Pulmonary artery endothelial cell (primary cell): Measurements from ENCODE around the gene PRKAG1. TPM values are rescaled to one million over a fixed set of nuclear protein-coding genes. Genes with fewer than 3 reads are reported as not detected.
"Not testable (repeated sequence)": the region's sequence is repeated elsewhere in the genome, so short reads cannot be mapped to it uniquely, and the experiment has no call there.

ENCODE experiments used
- DNase-seq: peaks from one replicate; pipeline ENCODE4 v3.0.0-alpha.2; 2011; ENCODE audit warnings: low read depth, low spot score
- total RNA-seq: library from RNA; depleted of rRNA; stranded (reverse); fragments of >200 nt; gene quantifications from 2 replicates; pipeline ENCODE4 v1.2.3, GENCODE V29; 2014

The PRKAG1 gene
- 41.2 and 64.7 TPM in 2 replicates for total RNA-seq

DNA sequence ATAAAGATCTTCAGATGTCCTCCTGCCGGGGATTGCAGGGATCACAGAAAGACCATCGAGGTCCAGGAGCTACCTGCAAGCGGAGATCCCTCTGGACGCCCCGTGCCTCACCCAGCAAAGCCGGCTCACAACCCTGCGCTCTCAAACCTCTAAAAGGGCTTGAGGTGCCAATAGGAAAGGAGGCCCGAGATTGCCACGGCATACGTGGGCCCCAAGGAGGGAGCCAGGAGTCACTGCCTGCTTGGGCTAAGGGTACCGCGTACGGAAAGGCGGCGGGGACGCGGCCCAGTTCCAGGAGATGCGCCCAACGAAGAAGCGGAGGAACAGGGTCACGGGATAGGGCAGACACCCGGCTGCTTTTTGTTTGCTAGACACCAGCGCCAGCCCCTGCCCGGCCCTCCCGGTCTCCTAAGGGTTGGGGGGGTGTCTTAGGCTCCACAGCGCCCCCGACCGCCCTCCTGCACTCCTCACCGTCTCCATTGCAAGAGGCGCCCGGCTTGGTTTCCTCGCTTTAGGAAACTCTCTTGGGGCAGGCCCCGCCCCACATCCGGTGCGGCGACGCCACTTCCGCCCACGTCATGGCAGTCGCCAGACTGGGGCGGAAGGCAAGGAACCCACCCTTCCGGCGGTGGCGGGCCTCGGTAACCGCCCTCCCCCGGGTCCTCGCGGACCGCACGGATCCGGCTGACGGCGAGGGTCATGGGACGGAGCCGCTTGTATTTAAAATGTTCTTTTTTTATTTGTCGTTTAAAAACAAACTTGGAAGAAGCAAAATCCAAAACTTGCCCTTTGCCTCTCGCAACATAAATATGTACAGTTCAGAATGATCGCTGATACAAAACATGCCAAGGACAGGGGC is at the start of gene PRKAG1:
TSS of gene PRKAG1 (minus strand) at position 516 of the 859 bp plus-strand sequence. CDS start at position 480, 36 bp downstream.
- peak; percentile 91 for DNase-seq

DNA sequence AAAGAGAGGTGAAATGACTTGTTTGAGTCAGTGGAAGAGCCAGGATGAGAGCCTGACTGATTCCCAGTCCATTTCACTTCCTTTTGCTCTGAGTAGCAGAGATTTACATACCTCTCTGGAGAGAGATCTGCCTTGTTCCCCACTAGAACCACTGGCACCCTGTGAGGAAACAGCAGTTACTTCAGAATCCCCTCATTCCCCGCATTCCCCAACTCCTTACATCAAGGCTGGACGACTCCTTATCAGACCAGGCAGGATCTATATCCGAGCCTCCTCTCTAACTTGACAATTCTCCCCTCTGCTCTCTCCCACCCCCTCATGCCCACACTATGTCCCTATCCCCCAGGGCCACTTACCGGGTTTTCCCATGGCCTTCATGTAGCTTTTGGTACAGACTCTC is 47.5 kb upstream of the PRKAG1 start:
- no peak for DNase-seq

- no peak for DNase-seq
Measured at GRCh38 chr12:49064767-49065152, 46.2 kb upstream of the PRKAG1 start.

GRCh38 chr12:49061916-49062315 is 43.3 kb upstream of the PRKAG1 start:
- not testable (repeated sequence) for DNase-seq

- no peak for DNase-seq
Measured at GRCh38 chr12:49061157-49061650, 42.6 kb upstream of the PRKAG1 start.

DNA sequence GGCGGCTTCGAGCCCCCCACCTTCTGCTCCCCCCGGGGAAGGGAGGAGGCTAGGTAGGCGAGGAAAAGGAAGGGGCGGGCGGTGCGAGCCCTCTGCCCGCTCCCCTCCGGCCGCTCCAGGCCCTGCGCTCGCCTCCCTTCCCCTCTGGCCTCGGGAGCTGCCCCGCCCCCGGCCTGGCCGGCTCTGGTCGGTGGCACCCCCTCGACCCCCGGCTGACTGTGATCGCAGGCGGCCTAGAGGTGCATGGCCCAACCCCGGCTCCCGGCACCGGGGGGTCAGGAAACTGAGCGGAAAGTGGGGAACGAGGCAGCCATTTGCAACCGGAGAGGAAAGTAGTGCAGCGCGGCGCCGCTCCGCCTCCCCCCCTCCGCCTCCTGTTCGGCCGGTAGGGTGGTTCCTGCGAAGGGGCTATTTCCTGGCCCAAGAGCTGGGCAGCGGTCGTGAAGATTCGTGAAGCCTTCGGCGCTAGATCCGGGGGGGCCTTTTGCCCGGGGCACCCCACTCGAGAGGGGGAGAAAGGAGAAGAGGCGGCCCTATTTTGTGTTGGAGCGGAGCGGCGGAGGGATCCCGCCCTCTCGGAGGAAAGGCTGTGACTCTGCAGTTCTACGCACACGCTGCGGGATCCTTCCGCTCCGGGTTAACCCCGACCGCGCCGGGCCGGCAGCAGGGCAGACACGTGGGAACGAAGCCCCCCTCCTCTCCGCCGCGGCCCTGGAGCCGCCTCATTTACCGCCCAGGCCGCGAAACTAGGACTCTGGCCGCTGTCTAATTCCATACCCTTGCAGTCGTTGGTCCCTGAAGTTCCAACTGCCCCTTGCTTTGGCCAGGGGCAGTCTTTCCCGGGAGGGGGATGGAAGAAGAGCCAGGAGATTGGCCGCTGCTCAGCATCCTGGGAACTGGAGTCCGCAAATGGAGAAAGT is 41.9 kb upstream of the PRKAG1 start, which contains the start of gene KMT2D:
TSS of gene KMT2D (minus strand) at position 558 of the 920 bp plus-strand sequence. CDS start 5,470 bp downstream, outside the sequence.
- DNase-seq = peak; percentile 88

- no peak for DNase-seq
Measured at GRCh38 chr12:49059299-49060171, 41.0 kb upstream of the PRKAG1 start.

GRCh38 chr12:49059045-49059298 is 40.4 kb upstream of the PRKAG1 start:
- DNase-seq = no peak

- no peak for DNase-seq
Measured at GRCh38 chr12:49058366-49059044, 39.9 kb upstream of the PRKAG1 start.

DNA sequence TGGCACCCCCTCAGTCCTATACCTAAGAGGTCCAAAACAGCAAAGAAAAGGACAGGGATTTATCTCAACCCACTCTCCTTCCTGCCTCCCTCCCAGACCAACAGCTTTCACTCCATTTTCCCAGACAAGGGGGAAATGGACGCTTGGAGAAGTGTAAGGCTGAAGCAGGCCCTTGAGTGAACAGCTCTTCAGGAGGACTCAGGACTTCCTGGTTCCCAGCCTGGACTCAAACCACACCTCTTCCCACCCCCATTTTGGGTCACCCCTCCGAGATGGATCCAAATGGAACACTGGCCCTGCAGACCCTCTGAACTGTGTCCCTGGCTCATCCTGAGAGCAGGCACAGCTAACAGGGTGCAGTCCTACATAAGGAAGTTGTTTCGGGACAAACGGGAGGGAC is 39.3 kb upstream of the PRKAG1 start:
- DNase-seq = no peak

DNA sequence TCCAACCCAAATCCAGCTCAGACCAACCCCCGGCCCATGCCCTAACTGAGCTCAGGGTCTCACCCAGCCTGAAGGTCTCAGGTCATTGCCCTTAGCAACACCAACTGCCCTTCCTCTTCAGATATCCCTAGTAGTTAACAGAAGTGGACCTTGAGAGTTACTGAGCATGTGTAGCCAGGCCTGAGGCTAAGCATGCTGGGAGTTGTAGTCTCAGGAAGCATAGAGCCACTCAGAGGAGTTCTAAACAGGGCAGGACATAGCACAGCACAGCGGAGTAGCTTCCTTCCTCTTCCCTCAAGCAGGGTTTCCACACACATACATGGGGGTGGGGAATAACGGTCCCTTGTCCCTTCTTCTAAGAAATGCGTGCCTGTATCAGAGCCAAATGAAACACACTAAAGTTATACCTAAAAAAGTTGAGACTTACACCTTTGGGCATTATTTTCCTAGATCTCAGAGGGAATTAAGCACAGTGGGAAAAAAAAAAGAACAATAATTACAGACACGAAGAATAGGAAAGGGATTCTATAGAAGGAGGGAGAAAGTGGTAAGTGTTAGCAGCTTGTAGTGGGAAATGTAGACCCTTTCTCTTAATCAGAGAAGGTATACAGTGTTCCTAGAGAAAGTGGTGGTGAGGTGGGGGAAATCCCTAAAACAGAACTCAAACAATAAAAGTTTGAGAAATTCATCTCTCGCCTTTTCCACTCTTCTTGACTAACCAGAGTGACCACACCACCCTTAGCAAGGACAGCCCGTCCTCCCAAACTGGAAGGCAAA is 37.6 kb upstream of the PRKAG1 start:
- DNase-seq = peak; percentile 64

DNA sequence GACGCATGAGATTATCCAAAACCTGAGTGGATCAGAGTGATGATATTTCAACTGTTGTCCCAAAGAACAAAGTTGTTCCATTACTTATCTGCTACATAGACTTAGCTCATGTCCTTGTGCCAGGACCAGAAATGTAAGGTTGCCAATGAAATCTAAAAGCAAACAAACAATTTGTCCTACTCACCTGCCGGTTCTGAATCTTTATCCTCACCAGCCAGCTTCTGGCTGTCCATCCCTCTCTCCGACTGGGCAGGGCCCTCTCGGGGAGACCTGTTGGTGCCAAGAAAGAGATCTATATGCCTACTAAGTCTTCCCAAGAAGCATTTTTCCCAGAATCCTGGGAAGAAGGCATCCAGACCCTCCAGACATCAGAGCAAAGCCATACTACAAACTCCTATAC is 36.5 kb upstream of the PRKAG1 start:
- no peak for DNase-seq

DNA sequence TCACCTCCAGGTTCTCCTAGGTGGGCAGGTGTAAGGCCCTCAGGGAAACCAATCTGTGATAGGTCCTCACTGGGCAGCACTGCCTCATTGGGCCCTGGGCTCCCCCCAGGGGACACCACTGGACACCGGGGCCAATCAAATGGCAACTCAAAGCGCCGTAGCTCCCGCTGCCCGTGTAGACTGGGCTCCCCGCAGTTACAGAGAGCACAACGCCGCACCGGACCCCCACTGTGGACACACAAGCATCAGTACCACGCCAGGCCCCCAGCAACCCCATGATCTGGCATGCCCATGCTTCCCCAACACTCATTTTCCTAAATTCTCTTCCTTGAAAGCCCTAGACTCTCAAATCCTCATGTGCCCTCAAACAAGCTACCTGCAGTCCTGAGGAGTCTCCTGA is 35.9 kb upstream of the PRKAG1 start:
- DNase-seq = no peak

DNA sequence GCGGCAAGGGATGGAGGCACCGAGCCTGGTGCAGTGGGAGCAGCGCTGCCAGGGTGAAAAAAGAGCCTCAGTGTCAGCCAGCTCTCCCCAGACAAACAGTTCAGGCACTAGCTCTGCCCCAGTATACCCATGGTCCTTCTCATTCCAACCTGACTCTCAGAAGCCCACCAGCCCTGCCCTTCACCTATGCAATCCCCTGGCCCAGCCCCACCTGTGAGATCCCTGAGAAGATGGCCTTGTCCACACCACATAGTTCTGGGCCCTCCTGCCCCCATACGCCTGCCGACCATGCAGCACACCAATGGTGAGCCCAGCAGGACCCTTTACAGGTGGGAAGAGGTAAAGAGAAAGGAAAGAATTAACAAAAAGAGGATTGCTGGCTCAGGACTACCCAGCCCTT is 35.5 kb upstream of the PRKAG1 start:
- no peak for DNase-seq

DNA sequence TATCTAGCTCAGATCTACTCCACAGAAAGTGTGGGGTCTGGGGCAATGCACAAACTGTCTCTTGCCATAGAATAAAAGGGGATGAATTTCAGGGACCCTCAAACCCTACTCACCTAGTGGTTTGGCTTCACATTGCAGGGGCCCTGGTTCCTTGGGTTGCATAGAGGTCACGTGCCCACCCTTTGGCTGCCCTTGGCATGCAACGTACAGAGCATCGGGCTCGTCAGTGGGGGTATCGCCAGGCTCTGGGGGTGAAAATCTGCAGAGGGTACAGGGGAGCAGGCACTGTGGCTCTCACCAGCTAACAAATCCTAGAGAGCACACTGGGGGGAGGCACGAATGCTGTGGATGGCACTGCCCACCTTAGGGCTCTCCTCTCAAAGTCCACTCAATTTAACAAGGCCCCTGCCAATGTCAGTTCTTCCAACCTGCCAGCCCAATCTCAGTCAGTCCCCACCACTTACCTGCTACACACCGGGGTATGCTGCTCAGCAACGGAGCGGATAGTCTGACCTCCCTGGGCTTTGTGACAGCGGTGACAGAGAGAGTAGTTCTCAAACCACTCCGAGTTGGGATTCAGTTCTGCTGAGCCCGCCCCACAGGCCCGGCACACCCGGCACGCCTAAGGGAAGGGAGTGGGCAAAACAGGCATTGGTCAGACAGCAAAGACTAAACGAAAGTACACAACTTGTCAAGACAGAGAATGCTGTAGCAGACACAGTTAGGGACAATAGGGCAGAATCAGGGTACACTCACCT is 34.1 kb upstream of the PRKAG1 start:
- DNase-seq = no peak

DNA sequence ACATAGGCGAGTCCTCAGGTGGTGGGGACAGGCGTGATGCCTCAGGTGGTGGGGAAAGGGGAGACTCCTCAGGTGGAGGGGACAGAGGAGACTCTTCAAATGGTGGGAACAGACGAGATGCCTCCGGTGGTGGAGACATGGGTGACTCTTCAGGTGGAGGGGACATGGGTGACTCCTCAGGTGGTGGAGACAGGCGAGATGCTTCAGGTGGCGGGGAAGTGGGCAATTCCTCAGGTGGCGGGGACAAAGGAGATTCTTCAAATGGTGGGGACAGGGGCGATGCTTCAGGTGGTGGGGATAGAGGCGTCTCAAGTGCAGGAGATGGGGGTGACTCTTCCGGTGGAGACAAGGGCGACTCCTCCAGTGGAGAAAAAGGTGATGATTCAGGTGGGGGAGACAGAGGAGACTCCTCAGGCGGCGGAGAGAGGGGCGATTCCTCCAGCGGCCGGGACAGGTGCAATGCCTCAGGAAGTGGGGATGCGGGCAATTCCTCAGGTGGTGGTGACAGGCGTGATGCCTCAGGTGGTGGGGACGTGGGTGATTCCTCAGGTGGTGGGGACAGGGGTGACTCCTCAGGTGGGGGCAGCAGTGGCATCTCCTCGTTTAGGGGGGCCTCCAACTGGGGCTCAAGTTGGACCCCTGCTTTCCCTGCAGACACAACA is 33.3 kb upstream of the PRKAG1 start:
- no peak for DNase-seq

GRCh38 chr12:49051373-49051764 is 32.8 kb upstream of the PRKAG1 start:
- no peak for DNase-seq

DNA sequence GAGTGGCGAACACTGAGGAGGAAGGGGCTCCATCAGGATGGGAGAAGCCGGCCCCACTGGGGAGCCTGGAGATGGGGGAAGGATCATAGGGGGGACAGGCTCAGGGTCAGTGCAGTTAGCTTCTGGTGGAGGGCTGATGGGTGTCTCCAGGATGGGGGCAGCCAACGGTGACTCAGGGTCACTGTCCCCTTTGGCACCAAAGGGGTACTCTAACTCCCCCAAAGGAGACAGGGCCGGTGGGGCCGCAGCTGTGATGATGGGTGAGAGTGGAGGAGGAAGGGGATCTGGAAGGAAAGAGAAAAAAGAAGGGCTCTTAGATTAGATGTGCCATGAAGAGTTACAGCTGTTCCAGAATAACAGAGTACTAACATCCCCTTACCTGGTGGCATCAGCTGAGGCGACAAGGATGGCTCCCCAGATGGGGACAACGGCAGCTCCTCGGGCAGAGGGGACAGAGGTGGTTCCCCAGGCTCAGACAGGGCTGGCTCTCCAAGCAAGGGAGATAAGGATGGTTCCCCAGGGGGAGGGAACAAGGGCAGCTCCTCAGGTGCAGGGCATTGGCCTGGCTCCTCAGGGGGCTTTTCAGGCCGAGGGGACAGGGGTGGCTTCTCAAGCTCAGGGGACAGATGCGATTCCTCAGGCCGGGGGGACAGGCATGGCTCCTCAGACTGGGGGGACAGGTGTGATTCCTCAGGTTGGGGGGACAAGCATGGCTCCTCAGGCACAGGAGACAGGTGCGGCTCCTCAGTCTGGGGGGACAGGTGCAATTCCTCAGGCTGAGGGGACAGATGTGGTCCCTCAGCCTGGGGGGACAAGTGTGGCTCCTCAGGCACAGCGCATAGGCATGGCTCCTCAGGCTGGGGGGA is 32.2 kb upstream of the PRKAG1 start:
- no peak for DNase-seq
